HG03095 (cell line): ENCODE data around the gene WASF3.
"Not testable (repeated sequence)": the region's sequence is repeated elsewhere in the genome, so short reads cannot be mapped to it uniquely, and the experiment has no call there.

ENCODE experiments used
- ATAC-seq: cut with Tn5 transposase; IDR thresholded peaks from one replicate; pipeline ENCODE4 v1.9.1; 2021; ENCODE audit warnings: moderate library complexity; ENCODE audit not compliant: unreplicated experiment

WASF3 gene

GRCh38 chr13:26626271-26626670 lies 68.8 kb downstream of the WASF3 start:
- no peak for ATAC-seq

GRCh38 chr13:26628706-26629105 lies 71.2 kb downstream of the WASF3 start:
- ATAC-seq: no peak

GRCh38 chr13:26629260-26629825 lies 71.9 kb downstream of the WASF3 start:
- no peak for ATAC-seq

- ATAC-seq: not testable (repeated sequence)
Measured at GRCh38 chr13:26635634-26636033, 78.2 kb downstream of the WASF3 start.

- not testable (repeated sequence) for ATAC-seq
Measured at GRCh38 chr13:26636073-26636472, 78.6 kb downstream of the WASF3 start.

GRCh38 chr13:26646603-26647002 lies 89.1 kb downstream of the WASF3 start:
- ATAC-seq: no peak

GRCh38 chr13:26651234-26651633 lies 93.8 kb downstream of the WASF3 start:
- no peak for ATAC-seq

GRCh38 chr13:26653310-26653709 lies 95.8 kb downstream of the WASF3 start:
- no peak for ATAC-seq

GRCh38 chr13:26653842-26654241 lies 96.4 kb downstream of the WASF3 start:
- no peak for ATAC-seq

GRCh38 chr13:26656919-26657318 lies 99.4 kb downstream of the WASF3 start:
- ATAC-seq: no peak

- ATAC-seq: no peak
Measured at GRCh38 chr13:26658448-26659385, 101.2 kb downstream of the WASF3 start.

GRCh38 chr13:26660185-26660584 lies 102.7 kb downstream of the WASF3 start:
- no peak for ATAC-seq

GRCh38 chr13:26660766-26661165 lies 103.3 kb downstream of the WASF3 start:
- no peak for ATAC-seq

- ATAC-seq: no peak
Measured at GRCh38 chr13:26663791-26664190, 106.3 kb downstream of the WASF3 start.

- no peak for ATAC-seq
Measured at GRCh38 chr13:26664286-26664685, 106.8 kb downstream of the WASF3 start.

- ATAC-seq: no peak
Measured at GRCh38 chr13:26664876-26665275, 107.4 kb downstream of the WASF3 start.

- ATAC-seq: no peak
Measured at GRCh38 chr13:26668357-26669146, 111.1 kb downstream of the WASF3 start.

- no peak for ATAC-seq
Measured at GRCh38 chr13:26673890-26674289, 116.4 kb downstream of the WASF3 start.

GRCh38 chr13:26677156-26677555 lies 119.7 kb downstream of the WASF3 start:
- no peak for ATAC-seq

- ATAC-seq: no peak
Measured at GRCh38 chr13:26678330-26678729, 120.8 kb downstream of the WASF3 start.

- ATAC-seq: no peak
Measured at GRCh38 chr13:26678796-26679195, 121.3 kb downstream of the WASF3 start.
